ENCODE results near the gene GPX7. TPM values are rescaled to one million over a fixed set of nuclear protein-coding genes. Genes with fewer than 3 reads are reported as not detected.

The GPX7 gene
- total and polyA plus RNA-seq, 2 of the 4 experiments (the other 2 are of a cell fraction): 3.4 to 3.8 TPM

DNA sequence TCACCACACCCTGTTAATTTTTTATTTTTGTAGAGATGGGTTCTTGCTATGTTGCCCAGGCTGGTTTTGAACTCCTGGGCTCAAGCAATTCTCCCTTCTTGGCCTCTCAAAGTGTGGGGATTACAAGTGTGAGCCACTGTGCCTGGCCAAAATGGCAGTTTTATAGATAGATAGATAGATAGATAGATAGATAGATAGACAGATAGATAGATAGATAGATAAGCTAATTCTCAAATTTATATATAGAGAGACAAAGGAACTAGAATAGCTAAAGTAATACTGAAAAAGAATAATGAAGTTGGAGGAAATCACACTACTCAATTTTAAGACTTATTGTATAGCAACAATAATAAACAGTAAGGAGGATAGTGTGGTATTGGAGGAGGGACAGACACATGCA lies 51.9 kb downstream of the GPX7 start:
- no peaks in the 10 kb centered on the region for H3K36me3 ChIP-seq (ENCODE audit: control insufficient read depth, insufficient read depth, low read length)
- no peaks in the 10 kb centered on the region for H3K4me1 ChIP-seq (ENCODE audit: control insufficient read depth, insufficient read depth, low read length)
- H4K20me1 ChIP-seq (ENCODE audit: insufficient read depth, low read length): no peaks in the 10 kb centered on the region
- H3K9me3 ChIP-seq (ENCODE audit: control insufficient read depth, insufficient read depth, low read length): no peaks in the 10 kb centered on the region
- H2BK5ac ChIP-seq (ENCODE audit: low read depth, low read length, poor library complexity, severe bottlenecking): no peak overlapping the region
- H2AFZ ChIP-seq (replicated peaks; ENCODE audit: low read length, poor library complexity): no peak overlapping the region
- no TSS peak for BruUV-seq (replicated peaks)
- ChIA-PET CTCF (no interaction called here), POLR2A (ENCODE audit: unreplicated experiment) (no interaction called here)
- H4K91ac ChIP-seq (ENCODE audit: insufficient read depth, low read depth, low read length): no peak overlapping the region
- no peak overlapping the region for H4K8ac ChIP-seq (ENCODE audit: low read depth in 2 of 2, low read length in 2 of 2)
- dilution Hi-C loops (cut with HindIII; ENCODE audit: low sequenced_read_pairs, unreplicated experiment): no loop called here
- peaks cover 8% of the 10 kb centered on the region for H3K27me3 ChIP-seq (ENCODE audit: control insufficient read depth, insufficient read depth, low read length)
- TF ChIP-seq SMC3 (IDR thresholded peaks at IDR 0.05; ENCODE audit: low read depth, low read length) (no peak), RCOR1 (IDR thresholded peaks at IDR 0.05; ENCODE audit: insufficient replicate concordance, low read length) (no peak), FOS (IDR thresholded peaks at IDR 0.05; ENCODE audit: low read depth, low read length) (no peak)
- no peak overlapping the region for H3K4ac ChIP-seq (ENCODE audit: low read depth, low read length)
- H4K5ac ChIP-seq (ENCODE audit: low read depth, low read length): no peak overlapping the region
- H3K4me3 ChIP-seq (ENCODE audit: insufficient read depth, low read depth, low read length): no peak overlapping the region
- no peak overlapping the region for H3K18ac ChIP-seq (ENCODE audit: low read depth, low read length)
- H3K79me1 ChIP-seq (ENCODE audit: low read depth in 1 of 2, low read length in 2 of 2): no peaks in the 10 kb centered on the region
- no peak overlapping the region for H2AK9ac ChIP-seq (replicated peaks; ENCODE audit: low read depth, low read length, poor library complexity)
- H2AK5ac ChIP-seq (ENCODE audit: low read depth, low read length): no peak overlapping the region
- H3K9ac ChIP-seq (ENCODE audit: low read depth, low read length): no peak overlapping the region
- H3K9me1 ChIP-seq (ENCODE audit: insufficient read depth, low read length): no peaks in the 10 kb centered on the region
- H2BK120ac ChIP-seq (ENCODE audit: low read depth, low read length): no peak overlapping the region
- no peak overlapping the region for H3K56ac ChIP-seq (ENCODE audit: extremely low read depth, insufficient read depth, low read length)
- H3K27ac ChIP-seq (ENCODE audit: insufficient read depth, low read length): no peak overlapping the region
- ATAC-seq (ENCODE audit: low read depth): no peak
- no peak overlapping the region for H2BK20ac ChIP-seq (ENCODE audit: low read depth, low read length)
- no peak for DNase-seq
- intact Hi-C loops (cut with micrococcal nuclease): no loop called here
- H3K23ac ChIP-seq (ENCODE audit: low read depth, low read length): no peak overlapping the region
- in situ Hi-C loops (cut with MboI; ENCODE audit: low sequenced_read_pairs): no loop called here
- no peak overlapping the region for H3K4me2 ChIP-seq (ENCODE audit: low read depth, low read length)
- no peak overlapping the region for H3K14ac ChIP-seq (replicated peaks; ENCODE audit: low read depth, low read length)
- no peak overlapping the region for H2BK15ac ChIP-seq (ENCODE audit: low read depth, low read length)
